Measurements from ENCODE around the gene UVRAG.

UVRAG gene

GRCh38 chr11:75845324-75845723 is 30.3 kb downstream of the UVRAG start:
- Histone ChIP-seq H3K27ac (ENCODE audit: low read depth, low read length) (no peak overlapping the region), H3K36me3 (ENCODE audit: low read length) (no peaks in the 10 kb centered on the region), H2AFZ (ENCODE audit: low read depth, low read length, severe bottlenecking) (no peak overlapping the region), H3K9me2 (replicated peaks; ENCODE audit: insufficient read depth, low read length) (no peaks in the 10 kb centered on the region), H3K9ac (ENCODE audit: low read length) (no peak overlapping the region), H3K4me3 (ENCODE audit: insufficient read depth, low read length, poor library complexity, severe bottlenecking) (no peak overlapping the region), H3K4me2 (ENCODE audit: low read depth, low read length, poor library complexity, severe bottlenecking) (no peak overlapping the region), H3F3A (ENCODE audit: insufficient read depth) (0 out of 2 replicates have a peak, but pooled peaks cover 2% of the 10 kb centered on the region), H3K9me3 (ENCODE audit: insufficient read depth, low read length) (no peaks in the 10 kb centered on the region), H4K20me1 (ENCODE audit: low read depth, low read length) (peaks cover 11% of the 10 kb centered on the region; the same call in 1 of the 2 replicates), H3K27me3 (ENCODE audit: low read length) (no peaks in the 10 kb centered on the region), H3K79me2 (ENCODE audit: insufficient read depth, low read length) (peaks cover 97% of the 10 kb centered on the region)
- TF ChIP-seq EZH2phosphoT487 (conservative IDR thresholded peaks at IDR 0.05; ENCODE audit: low read length) = no peak
- no peak for TF ChIP-seq CTCF (IDR thresholded peaks at IDR 0.05; ENCODE audit: insufficient read depth, low read length, poor library complexity, severe bottlenecking)

- TF ChIP-seq EZH2phosphoT487 (conservative IDR thresholded peaks at IDR 0.05; ENCODE audit: low read length) (no peak), CTCF (IDR thresholded peaks at IDR 0.05; ENCODE audit: insufficient read depth, low read length, poor library complexity, severe bottlenecking) (no peak)
- Histone ChIP-seq H4K20me1 (ENCODE audit: low read depth, low read length) (peaks cover 13% of the 10 kb centered on the region; the same call in 1 of the 2 replicates), H3K4me2 (ENCODE audit: low read depth, low read length, poor library complexity, severe bottlenecking) (no peak overlapping the region), H2AFZ (ENCODE audit: low read depth, low read length, severe bottlenecking) (no peak overlapping the region), H3F3A (ENCODE audit: insufficient read depth) (0 out of 2 replicates have a peak, but pooled peaks cover 6% of the 10 kb centered on the region), H3K27me3 (ENCODE audit: low read length) (no peaks in the 10 kb centered on the region), H3K79me2 (ENCODE audit: insufficient read depth, low read length) (peaks cover 83% of the 10 kb centered on the region), H3K4me3 (ENCODE audit: insufficient read depth, low read length, poor library complexity, severe bottlenecking) (no peak overlapping the region), H3K9me3 (ENCODE audit: insufficient read depth, low read length) (no peaks in the 10 kb centered on the region), H3K36me3 (ENCODE audit: low read length) (peaks cover 6% of the 10 kb centered on the region; the same call in 1 of the 2 replicates), H3K9ac (ENCODE audit: low read length) (no peak overlapping the region), H3K9me2 (replicated peaks; ENCODE audit: insufficient read depth, low read length) (no peaks in the 10 kb centered on the region), H3K27ac (ENCODE audit: low read depth, low read length) (no peak overlapping the region)
These were observed 34.9 kb downstream of the UVRAG start for GRCh38 chr11:75849894-75850293.

GRCh38 chr11:75850787-75851186 is 35.8 kb downstream of the UVRAG start:
- Histone ChIP-seq H3K27ac (ENCODE audit: low read depth, low read length) (no peak overlapping the region), H3K9me2 (replicated peaks; ENCODE audit: insufficient read depth, low read length) (no peaks in the 10 kb centered on the region), H4K20me1 (ENCODE audit: low read depth, low read length) (peaks cover 12% of the 10 kb centered on the region; the same call in 1 of the 2 replicates), H3F3A (ENCODE audit: insufficient read depth) (0 out of 2 replicates have a peak, but pooled peaks cover 6% of the 10 kb centered on the region), H3K27me3 (ENCODE audit: low read length) (no peaks in the 10 kb centered on the region), H3K4me2 (ENCODE audit: low read depth, low read length, poor library complexity, severe bottlenecking) (no peak overlapping the region), H3K79me2 (ENCODE audit: insufficient read depth, low read length) (peaks cover 83% of the 10 kb centered on the region), H3K4me3 (ENCODE audit: insufficient read depth, low read length, poor library complexity, severe bottlenecking) (no peak overlapping the region), H2AFZ (ENCODE audit: low read depth, low read length, severe bottlenecking) (no peak overlapping the region), H3K9me3 (ENCODE audit: insufficient read depth, low read length) (no peaks in the 10 kb centered on the region), H3K9ac (ENCODE audit: low read length) (no peak overlapping the region), H3K36me3 (ENCODE audit: low read length) (peaks cover 6% of the 10 kb centered on the region; the same call in 1 of the 2 replicates)
- no peak for TF ChIP-seq CTCF (IDR thresholded peaks at IDR 0.05; ENCODE audit: insufficient read depth, low read length, poor library complexity, severe bottlenecking)
- TF ChIP-seq EZH2phosphoT487 (conservative IDR thresholded peaks at IDR 0.05; ENCODE audit: low read length) = no peak
